SH-SY5Y (cell line): Measurements from ENCODE around the gene GMPR2.

Experiments used
- GATA2 ChIP-seq: IDR thresholded peaks from 2 replicates; pipeline ENCODE4 v1.6.1; 2011; ENCODE audit warnings: mild to moderate bottlenecking, low read depth, low read length
- GATA3 ChIP-seq: IDR thresholded peaks from 2 replicates; pipeline ENCODE4 v1.6.1; 2011; ENCODE audit warnings: low read depth, mild to moderate bottlenecking, low read length, moderate library complexity

GRCh38 chr14:24207625-24208024 is 25.1 kb upstream of the GMPR2 start:
- TF ChIP-seq GATA2 (no peak), GATA3 (no peak)
